T47D (cell line): Measurements from ENCODE around the gene ESR2.

ENCODE experiments used
- DNase-seq, 2 experiments: peaks; one replicate each; pipeline versions ENCODE4 v3.0.0 to v3.0.0-alpha.2; 2011 to 2012; ENCODE audit warnings: low read depth in 1 of 2, low spot score in 1 of 2
- JUND ChIP-seq: IDR thresholded peaks from 2 replicates; pipeline ENCODE4 v1.6.1; 2012; ENCODE audit warnings: low read depth
- in situ Hi-C: cut with HindIII; loops from 2 replicates; pipeline ENCODE4 v1.10.0; 2016; ENCODE audit warnings: low sequenced_read_pairs, low pct_unique_long_range_greater_than_20kb

Gene ESR2

DNA sequence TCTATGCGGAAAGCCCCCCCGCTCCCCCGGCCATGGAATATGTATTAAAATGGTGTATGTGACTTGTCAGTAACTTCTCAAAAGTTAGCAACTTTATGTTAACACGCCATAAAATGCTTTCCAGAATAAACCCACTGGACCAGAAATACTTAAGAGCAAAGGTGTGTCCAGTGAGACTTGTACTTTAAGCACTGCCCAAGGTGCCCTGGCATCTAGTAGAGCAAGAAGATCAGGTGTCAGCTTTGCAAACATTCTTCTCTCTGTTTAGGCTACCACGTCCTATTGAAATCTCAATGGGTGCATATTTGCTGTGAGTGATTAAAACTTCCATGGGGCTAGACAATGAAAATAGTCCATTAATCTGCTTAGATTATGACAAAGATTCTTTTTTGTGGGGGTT, 201.2 kb downstream of the ESR2 start:
- peak; percentile 20 to 92 for DNase-seq
- no peak for TF ChIP-seq JUND
- in situ Hi-C loops = no loop called here

DNA sequence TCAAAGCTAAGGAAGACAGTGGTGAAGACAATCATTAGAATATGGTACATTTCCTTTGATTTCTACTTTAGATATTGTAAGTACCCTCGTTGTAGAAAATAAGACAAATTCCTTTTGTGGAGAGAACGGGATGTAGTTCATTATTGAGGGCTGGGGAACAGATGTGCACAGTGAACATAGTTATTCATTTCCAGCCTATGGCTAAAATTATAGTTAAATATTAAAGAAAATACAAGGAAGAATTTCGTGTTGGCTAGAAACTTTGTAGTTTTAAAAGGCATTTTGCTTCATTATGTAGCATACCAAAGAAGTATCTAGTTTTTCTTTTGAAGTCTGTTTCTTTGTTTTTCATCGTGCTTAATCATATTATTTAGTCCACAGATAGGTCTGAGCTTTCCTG, 201.8 kb downstream of the ESR2 start:
- in situ Hi-C loops = no loop called here
- no peak for DNase-seq
- no peak for TF ChIP-seq JUND

DNA sequence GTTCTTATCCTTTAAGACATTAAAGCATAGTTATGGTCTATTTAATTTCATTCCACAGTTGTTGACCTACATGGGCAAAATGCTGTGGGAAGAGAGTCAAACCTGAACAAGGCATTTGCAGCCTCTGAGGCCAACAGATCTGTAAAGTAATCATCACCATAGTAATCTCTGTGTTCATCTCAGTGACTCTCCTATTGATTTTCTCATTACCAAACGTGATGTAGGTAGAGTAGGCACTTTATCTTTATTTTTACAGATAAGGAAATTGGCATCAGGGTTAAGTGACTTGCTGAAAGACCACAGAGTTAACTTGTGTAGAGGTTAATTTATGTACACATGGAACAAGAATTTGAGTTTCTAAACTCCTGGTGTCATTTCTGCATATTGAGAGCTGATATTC, 203.0 kb downstream of the ESR2 start:
- TF ChIP-seq JUND = no peak
- in situ Hi-C loops = no loop called here
- DNase-seq = no peak

DNA sequence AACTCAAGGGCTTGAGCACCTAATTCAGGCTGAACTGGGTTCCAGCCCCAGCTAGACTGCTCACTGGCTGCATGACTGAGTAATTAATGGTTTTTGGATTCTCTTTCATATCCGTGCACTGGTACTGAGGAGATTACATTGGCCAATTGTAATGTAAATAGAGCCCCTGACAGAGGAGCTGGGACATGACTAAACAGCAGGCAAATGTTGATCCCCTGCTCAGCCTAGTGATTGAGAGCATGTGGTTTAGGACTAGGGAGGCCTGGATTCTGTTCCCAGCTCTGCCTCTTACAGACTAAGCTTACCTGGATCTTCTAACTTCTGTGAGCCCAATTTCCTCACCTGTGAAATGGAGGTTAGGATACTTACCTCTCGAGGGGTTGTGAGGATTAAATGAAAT, 204.3 kb downstream of the ESR2 start:
- in situ Hi-C loops = no loop called here
- no peak for DNase-seq
- no peak for TF ChIP-seq JUND

DNA sequence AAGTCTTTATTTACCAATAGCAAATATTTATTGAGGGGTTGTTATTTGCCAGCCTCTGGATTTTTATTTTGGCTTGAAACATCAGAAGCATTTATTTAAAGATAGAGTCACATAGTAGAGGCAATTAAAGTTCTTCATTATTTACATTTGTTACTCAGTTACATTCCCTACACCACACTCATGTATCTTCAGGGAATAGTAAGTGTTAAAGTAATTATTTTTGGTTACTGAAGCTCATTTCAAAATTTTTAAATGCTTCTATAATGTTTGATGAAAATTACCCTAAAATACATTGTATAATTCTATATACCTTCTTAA, 205.6 kb downstream of the ESR2 start:
- no peak for DNase-seq
- TF ChIP-seq JUND = no peak
- in situ Hi-C loops = no loop called here

GRCh38 chr14:64082837-64083236, 211.3 kb downstream of the ESR2 start:
- TF ChIP-seq JUND = no peak
- in situ Hi-C loops = no loop called here
- DNase-seq = no peak

DNA sequence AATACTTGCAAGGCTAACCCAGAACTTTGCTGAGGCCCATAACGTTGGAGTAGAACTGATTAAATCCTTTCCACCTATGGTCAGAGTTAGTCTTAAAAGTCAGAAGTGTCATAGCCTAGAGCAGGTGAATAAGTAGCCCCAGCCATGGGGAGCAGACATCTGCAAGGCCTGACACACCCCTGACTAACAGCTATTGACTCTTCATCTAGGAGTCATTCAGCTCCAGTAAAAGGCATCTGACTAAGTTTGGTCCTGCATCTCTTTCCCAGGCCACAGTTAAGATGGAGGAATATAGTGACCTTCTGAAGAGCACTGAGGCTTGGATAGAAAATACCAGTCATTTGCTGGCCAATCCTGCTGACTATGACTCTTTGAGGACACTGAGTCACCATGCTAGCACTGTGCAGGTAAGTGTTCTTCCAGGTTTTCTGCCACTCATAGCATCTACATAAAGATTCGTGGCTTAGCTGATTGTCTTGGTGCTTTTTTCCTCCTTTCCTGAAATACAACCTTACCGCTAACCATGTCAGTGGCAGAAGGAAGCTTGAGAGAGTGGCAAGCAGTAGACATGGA, 212.9 kb downstream of the ESR2 start:
- no peak for TF ChIP-seq JUND
- no peak for DNase-seq
- in situ Hi-C loops = no loop called here

DNA sequence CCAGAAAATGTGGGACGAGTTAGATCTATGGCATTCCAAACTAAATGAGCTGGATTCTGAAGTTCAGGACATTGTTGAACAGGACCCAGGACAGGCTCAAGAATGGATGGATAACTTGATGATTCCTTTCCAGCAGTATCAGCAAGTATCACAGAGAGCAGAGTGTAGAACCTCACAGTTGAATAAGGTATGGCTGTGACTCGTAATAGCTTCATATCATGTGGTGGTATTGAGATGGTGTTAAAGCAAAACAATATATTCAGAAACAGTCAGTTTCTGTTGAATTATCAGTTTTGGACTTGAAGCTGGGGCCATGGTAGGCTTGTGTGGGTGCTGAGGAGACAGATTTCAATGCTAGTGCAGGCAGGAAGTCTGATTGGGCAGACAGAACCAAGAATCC, 213.7 kb downstream of the ESR2 start:
- no peak for TF ChIP-seq JUND
- no peak for DNase-seq
- in situ Hi-C loops = no loop called here

- no peak for TF ChIP-seq JUND
- DNase-seq = no peak
- in situ Hi-C loops = no loop called here
Measured at GRCh38 chr14:64075613-64076005, 218.6 kb downstream of the ESR2 start.

DNA sequence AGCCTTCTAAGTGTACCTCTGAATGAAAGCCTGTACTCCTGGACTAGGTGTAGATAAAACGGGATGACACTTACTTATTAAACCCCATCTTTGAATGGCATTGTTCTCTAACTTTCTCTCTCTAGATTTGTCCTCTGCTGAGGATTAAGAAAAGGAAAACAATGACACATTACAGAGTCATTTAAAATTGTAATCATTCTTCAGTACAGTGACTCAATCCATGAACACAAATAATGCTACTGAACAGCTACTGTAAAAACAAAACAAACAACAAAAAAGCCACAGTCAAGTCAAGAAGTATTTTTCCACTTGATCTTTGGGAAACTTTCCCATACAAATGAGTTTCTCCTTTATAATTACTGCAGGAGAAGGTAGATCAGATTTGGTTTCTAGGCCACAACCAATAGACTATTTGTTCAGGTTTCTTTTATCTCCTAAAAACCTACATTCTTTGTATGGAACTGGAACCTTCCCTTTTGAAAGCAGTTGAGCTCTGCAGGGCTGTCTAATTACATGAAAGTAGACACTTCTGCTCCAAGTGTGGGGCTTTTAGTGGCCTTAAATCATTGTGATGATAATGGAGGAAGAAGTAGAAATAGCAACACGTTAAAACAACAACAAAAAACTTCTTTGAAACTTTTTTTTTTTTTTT, 219.1 kb downstream of the ESR2 start:
- no peak for TF ChIP-seq JUND
- no peak for DNase-seq
- in situ Hi-C loops = no loop called here

DNA sequence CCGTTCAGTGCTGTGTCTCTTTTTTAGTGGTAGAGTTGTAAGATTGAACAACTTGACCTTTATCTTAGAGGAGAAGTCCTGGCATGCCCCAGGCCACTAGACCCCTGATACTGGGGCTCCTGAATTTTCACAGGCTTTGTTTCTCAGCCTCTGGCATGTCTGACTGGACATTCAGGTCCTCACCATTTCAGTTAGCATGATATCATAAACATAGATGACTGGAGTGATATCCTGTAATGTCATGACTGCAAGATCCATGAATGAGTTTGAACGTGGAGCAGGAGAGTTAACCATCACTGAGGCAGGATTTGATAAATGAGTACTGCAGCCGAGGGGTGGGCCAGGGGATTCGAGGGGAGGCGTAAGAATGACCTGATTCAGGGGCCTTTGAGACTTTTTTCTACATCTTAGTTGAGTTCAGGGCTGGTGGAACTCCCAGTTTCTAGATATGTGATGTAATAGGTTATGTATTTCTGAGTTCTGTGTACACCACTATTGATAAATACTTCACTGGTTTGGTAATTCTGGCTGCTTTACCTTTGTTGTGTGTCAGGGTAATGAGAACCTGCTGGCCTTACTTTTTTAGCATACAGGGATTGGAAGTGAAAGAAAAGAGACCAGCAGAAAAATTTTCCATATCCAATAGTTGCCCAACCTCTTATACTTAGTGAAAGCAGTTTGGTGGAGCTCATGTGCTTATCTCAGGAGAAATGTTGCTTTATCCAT, 224.4 kb downstream of the ESR2 start:
- no peak for DNase-seq
- no peak for TF ChIP-seq JUND
- in situ Hi-C loops = no loop called here

- no peak for TF ChIP-seq JUND
- no peak for DNase-seq
- in situ Hi-C loops = no loop called here
Measured at GRCh38 chr14:64064447-64064846, 229.7 kb downstream of the ESR2 start.

- in situ Hi-C loops = no loop called here
- TF ChIP-seq JUND = no peak
- DNase-seq = no peak
Measured at GRCh38 chr14:64062381-64063115, 231.6 kb downstream of the ESR2 start.

DNA sequence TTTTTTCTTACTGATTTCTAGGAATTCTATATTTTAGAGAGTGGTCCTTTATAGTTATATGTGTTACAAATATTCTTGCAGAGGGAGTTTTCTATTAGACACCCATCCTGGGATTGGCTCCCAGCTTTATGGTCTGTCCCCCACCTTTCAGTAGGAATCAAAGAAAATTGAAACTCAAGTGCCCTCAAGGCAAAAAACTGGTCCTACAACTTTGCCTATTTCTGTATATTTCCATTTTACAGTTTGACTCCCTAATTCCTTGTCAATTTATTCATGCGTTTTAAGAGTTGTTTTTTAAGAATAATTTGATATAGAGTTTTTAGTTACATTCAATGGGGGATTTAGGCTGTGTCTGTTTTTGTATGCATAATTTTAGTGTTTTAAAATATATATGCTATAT, 232.5 kb downstream of the ESR2 start:
- peak in 1 of 2 experiments; percentile 34 for DNase-seq
- in situ Hi-C loops = no loop called here
- TF ChIP-seq JUND = no peak
